Left ventricle myocardium superior (tissue), 1 donor: Measurements from ENCODE around the gene SLC16A13. TPM values are rescaled to one million over a fixed set of nuclear protein-coding genes. Genes with fewer than 3 reads are reported as not detected.

ENCODE experiments used
- ATAC-seq: fragments of 200-7000 bp; cut with Tn5 transposase; one replicate; pipeline ENCODE4 v1.9.1; 2020; ENCODE audit warnings: mild to moderate bottlenecking, moderate library complexity
- DNase-seq: peaks from one replicate; pipeline ENCODE4 v3.0.0-alpha.2; 2020
- intact Hi-C: fragments of 100-400 bp; cut with micrococcal nuclease; formaldehyde crosslinking; loops from one replicate; pipeline ENCODE4 v1.11.0; 2022
- total RNA-seq: library from RNA; stranded (reverse); fragmentation: NEBNext Ultra II Directional; extraction: Animal tissue kit (Norgen Biotek cat#: 25700); gene quantifications from one replicate; pipeline ENCODE4 v1.2.1, GENCODE V29; 2021
- donor health status: DM: no; HTN: yes; CAD: no; lungs with severe emphysema.

Gene SLC16A13
- total RNA-seq, 1 donor from 2014 or later: 1.2 TPM

DNA sequence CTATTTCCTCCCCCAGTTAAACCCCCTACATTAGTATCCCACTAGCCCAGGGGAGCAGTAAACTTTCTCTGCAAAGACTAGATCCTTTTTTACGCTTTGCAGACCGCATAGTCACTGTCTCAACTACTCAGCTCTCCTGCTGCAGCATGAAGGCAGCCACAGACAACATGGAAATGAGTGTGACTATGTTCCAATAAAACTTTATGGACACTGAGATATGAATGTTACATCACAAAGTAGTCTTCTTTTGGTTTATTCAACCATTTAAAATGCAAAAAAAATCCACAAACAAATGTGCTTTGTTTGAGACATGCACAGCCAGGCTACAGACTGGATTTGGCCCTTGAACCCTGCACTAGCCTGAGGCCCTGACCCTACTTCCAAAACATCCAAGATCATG, 25.3 kb upstream of the SLC16A13 start:
- ATAC-seq: no peak
- intact Hi-C loops: no loop called here
- DNase-seq: no peak

DNA sequence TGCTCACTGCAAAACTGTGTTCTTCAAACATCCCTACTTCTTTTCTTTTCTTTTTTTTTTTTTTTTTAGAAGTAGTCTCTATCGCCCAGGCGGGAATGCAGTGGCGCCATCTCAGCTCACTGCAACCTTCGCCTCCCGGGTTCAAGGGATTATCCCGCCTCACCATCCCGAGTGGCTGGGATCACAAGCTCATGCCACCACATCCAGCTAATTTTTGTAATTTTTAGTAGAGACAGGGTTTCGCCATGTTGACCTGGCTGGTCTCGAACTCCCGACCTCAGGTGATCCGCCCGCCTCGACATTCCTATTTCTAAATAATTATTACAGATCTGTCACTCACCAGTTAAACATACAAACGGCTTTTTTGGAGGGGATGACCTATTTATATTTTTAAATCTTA, 24.4 kb upstream of the SLC16A13 start:
- intact Hi-C loops: no loop called here
- ATAC-seq (no peak), DNase-seq (no peak)

DNA sequence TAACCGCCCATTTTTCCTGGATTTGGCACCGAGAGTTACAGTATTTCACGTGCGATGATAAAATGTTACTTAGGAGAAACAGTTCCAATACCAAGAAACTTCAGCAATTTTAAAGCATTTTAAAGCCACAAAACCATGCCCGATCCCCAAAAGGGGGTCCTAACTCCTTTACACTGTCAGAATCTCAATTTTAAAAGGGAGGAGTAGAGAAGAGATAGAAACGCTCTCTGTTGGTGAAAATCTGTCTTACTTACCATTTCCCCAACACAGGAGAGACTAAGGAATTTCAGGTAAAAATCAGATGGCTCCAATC, 23.9 kb upstream of the SLC16A13 start:
- DNase-seq (no peak), ATAC-seq (no peak)
- intact Hi-C loops: no loop called here

DNA sequence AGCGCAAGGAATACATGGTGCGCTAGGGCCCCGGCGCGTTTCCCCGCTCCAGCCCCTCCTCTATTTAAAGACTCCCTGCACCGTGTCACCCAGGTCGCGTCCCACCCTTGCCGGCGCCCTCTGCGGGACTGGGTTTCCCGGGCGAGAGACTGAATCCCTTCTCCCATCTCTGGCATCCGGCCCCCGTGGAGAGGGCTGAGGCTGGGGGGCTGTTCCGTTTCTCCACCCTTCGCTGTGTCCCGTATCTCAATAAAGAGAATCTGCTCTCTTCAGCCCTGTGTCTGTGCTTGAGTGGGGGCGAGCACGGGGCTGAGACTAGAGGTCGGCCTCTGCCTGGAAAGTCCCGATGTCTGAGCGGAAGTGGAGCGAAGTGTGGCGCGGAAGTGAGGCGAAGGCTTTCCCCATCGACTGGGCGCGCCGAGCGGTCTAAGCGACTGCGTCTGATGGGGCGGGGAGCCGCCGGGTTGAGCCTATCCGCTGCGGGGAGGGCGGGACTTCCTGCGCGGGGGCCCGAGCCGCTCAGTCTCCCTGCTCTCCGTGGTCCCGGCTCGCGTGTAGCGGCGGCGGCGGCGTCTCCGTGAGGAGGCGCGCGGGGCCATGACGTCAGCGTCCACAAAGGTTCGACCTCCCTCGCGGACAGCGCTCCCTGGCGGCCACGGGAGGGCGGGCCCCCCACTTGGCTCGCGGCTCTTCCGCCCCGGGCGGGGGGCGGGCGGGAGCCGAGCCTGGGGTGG, 21.4 kb upstream of the SLC16A13 start:
- DNase-seq (peak; percentile 99), ATAC-seq (peak; percentile 89)
- intact Hi-C loops: no loop called here

DNA sequence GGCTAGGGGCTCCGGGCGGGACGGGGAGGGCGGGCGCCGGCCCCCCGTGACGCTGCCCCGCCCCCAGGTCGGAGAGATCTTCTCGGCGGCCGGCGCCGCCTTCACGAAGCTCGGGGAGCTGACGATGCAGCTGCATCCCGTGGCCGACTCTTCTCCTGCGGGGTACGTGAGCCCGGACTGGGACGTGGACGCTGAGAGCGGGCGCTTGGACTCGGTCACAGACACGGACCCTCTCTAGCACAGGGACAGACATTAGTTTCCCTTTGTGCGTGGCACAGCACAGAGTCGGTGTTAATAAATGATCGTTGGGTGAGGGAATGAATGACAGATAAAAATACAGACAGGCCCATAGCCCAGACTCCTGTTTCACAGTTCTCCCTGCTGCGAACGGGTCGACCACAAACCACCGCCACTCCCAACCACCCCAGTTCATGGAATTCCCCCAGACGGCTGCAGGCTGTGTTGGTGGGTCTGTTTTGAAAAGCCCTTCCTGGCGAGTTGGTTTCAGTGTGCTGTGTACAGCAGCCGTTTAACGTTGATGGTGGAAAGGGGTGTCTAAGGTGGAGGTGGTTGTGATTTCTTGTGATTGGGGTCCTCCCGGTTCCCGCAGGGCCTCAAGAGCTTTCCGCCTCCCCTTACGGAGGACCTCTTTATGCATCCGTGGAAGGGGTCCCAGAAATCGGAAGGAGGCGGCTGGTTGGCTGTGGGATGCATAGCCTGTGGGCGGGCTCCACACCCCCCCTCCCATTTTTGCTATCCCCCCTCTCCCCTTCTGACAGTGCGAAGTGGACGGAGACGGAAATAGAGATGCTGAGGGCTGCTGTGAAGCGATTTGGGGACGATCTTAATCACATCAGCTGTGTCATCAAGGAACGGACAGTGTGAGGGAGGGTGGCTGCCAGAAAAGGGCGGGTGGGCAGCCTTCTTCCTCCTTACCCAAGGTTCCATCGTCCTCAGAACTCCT, 20.5 kb upstream of the SLC16A13 start:
- ATAC-seq: no peak
- intact Hi-C loops: no loop called here
- DNase-seq: no peak

DNA sequence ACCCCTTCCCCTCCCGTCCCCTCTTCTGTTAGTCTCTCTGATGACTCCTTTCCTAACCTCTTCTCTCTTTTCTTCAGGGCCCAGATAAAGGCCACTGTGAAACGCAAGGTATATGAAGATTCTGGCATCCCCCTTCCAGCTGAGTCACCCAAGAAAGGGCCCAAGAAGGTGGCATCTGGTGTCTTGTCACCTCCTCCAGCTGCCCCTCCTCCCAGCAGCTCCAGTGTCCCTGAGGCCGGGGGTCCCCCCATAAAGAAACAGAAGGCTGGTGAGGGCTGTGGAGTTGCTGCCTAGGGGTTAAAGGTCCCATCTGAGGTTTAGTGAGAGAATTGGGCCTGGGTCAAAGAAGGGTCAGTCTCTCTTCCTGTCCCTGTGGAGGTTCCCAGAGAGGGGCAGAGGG, 19.4 kb upstream of the SLC16A13 start:
- intact Hi-C loops: no loop called here
- no peak for DNase-seq
- no peak for ATAC-seq

DNA sequence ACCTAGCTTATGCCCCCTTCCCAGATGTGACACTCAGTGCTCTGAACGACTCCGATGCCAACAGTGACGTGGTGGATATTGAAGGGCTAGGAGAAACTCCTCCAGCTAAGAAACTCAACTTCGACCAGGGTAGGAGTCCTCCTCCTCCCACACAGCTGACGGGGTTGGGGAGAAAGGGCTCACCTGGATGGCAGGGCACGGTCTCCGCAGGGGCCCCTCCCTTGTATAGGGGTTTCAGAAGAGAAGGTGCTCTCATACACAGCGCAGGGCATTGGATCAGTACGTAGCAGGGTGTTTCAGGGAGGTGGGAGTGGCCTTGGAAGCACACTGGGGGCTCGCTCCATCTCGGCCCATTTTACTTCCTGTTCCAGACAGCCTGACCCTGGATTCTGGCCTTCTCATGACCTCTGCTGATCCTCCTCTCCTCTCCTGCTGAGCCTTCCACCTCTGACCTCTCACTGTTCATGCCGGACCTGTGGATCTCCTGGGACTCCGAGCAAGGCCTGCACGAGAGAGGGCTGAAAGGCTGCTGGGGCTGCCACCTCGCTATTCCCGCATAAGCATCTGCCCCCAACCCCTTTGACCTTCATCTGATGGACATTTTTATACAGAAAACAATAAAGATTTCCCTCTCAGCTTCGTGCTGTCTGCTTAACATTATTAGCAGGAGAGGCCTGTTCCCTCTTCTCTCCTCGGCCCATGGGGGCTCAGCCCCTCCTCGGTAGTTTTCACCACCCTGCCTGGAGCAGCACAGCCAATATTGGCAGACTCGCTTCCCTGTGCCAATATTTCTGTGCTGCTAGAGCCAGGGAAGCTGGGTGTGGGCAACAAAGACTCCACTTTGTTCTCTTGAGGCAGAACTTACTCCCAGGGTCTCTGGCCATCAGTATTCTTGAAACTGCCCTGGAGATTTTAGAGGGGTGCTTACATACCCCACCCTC, 18.7 kb upstream of the SLC16A13 start:
- ATAC-seq (no peak), DNase-seq (no peak)
- intact Hi-C loops: no loop called here

DNA sequence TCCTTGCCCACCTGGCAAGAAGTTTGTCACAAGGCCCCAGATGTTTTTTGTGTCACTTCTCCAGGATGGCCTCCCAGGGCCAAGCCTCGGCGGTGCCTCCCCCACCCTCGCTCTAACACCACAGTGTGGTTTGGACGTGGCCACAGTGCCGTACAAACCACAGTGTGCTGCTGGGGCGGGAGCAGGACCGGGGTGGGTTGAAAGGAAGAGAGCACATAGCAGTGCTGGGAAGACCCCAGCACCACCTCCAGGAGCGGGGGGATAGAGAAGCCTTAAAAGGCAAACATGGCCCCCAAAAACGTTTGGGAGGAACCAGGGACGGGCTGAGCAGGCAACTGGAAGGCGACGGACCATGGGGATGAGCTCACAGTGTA, 18.0 kb upstream of the SLC16A13 start:
- ATAC-seq: no peak
- DNase-seq: no peak
- intact Hi-C loops: no loop called here

DNA sequence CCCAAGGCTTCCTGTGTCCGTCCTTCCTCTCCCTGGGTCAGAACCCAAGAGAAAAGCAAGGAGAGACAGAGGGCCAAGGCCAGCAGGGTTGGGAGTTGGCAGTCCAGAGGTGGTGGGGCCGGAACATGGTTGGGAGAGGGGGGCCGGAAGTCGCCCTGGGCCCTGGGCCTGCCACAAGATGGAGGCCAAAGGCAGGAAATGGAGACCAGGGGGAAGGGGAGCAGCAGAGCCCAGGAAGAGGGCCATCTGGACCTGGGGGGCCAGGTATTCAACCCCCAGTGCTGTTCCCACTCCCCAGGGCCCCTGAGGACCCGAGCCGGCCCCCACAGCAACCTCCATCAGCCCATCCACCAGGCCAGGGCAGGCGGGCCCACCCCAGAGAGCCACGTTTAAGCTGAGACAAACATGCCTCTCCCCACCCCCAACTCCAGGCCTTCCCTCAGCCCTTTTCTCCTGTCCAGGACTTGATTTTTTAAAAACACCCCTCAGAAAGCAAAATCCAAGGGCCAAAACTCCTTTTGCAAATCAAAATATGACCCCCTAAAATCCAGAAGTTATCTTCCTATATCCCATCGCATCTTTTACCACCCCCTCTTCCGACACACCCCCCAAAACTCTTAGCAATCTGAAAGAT, 17.4 kb upstream of the SLC16A13 start:
- ATAC-seq (no peak), DNase-seq (peak; percentile 76)
- intact Hi-C loops: no loop called here

DNA sequence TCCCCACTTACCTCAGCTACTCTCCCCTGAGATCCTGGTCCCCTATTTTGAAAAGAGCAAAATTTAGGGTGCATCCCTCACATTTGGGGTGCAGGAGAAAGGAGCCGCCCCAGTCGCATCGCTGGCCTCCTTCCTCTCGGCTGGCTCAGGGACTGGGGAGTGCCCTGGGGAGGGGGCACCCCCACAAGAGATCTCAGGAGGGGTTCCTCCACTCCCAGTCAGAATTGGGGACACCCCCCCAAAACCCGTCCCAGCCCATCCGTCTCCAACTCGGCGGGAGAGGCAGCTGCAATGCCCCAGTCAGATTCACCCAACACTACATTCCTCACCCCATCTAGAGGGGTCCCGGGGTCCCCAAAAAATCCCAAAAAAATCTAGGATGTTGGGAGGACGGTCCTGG, 16.4 kb upstream of the SLC16A13 start:
- intact Hi-C loops: no loop called here
- ATAC-seq (no peak), DNase-seq (no peak)

DNA sequence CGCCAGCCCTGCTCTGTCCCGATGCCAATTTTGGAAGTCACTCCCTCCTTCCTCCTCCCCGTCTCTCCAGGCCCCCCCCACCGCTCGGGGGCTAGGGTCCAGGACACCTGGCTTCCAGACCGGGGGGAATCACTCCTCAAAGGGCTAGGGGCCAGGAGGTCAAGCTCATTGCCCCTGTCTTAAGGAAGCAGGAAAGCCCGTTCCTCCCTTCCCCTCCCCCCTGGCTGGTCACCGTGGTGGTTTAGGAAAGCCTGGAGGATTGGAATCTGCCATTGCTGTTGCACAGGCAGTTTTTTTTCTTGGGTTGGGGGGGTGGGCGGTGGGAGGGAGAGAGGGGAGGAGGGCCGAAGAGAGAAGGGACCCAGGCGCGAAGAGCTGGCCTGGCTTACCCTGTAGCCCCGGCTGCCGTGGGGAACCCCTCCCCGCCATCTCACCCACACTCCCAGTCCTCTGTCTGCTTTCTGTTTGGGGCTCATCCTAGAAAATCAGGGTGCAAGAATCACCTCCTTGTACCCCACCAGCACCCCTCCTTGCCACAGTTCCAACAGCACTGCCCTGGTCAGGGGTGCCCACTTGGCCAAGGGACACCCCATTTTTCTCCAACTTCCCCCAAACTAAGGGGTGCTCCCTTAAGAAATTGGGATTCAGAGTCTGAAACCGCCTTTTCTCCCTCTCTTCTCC, 15.8 kb upstream of the SLC16A13 start:
- intact Hi-C loops: no loop called here
- DNase-seq (peak; percentile 65), ATAC-seq (no peak)

DNA sequence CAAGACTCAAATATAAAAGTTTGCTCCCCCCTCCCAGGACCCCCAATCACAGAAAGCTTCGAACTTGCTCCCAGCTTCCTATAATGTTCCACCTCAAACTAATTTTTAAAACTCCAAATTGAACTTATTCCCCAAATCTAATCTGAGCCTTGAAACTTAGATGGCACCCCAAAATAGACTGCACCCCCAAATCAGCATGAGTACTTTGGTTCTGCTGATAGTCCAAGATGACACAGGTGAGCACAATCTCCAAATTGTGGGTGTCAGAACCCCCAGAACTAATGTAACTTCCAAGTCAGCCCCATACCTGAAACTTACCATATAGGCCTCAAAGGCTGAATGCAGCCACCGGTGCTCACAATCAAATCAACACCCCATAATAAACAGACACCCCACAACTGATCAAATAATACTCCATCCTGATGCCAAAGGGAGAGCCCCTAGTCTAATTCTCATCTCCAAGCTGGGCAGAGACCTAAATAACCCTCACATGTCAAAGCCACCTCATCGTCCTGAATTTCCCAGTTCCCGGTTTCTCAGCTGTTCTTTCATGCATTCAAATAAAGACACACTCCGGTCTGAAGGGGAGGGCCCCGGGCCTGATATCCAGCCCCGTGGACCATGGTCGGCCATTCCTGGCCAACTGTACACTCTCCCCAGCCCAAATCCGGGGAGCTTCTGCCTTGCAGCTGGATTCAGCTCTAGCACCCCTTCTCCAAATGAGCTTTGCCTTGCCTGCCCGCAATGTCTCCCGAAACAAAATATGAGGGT, 14.7 kb upstream of the SLC16A13 start:
- ATAC-seq: no peak
- intact Hi-C loops: no loop called here
- DNase-seq: no peak

DNA sequence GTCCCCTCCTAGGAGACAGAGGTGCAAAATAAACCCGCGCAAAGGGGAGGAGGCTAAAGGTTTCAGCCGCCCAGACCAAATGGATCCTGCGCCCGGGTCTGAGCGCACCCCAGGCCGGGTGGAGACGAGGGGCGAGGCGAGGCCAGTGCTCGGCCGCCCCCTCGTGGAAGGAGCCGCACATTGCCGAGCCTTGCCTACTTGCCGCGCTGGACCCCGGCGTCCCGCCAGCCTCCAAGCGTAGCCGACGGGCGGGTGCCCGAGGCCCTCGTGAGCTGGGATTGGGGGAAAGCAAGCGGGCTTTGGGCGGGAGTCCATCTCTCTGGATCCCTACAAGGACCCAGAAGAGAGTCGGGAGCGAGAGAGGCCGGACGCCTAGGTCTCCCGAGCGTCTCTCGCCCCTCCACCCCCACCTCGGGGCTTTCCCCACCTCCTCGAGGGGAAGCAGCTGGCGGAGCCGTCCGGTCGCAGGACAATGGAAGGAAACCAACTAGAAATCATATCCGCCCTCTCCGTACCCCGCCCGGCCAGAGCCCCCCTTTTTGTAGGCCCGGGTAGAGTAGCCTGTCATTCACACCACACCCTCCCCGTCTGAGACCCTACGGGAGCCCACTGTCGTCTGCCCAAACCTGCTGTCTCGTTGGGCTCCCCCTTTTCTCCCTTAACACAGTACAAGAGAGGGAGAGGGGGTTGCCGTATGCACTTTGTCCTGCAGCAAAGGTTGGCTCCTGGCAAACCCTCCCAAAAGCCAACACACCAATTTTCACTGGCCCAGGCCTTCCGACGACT, 13.6 kb upstream of the SLC16A13 start:
- DNase-seq (peak; percentile 91), ATAC-seq (peak; percentile 66)
- intact Hi-C loops: no loop called here

DNA sequence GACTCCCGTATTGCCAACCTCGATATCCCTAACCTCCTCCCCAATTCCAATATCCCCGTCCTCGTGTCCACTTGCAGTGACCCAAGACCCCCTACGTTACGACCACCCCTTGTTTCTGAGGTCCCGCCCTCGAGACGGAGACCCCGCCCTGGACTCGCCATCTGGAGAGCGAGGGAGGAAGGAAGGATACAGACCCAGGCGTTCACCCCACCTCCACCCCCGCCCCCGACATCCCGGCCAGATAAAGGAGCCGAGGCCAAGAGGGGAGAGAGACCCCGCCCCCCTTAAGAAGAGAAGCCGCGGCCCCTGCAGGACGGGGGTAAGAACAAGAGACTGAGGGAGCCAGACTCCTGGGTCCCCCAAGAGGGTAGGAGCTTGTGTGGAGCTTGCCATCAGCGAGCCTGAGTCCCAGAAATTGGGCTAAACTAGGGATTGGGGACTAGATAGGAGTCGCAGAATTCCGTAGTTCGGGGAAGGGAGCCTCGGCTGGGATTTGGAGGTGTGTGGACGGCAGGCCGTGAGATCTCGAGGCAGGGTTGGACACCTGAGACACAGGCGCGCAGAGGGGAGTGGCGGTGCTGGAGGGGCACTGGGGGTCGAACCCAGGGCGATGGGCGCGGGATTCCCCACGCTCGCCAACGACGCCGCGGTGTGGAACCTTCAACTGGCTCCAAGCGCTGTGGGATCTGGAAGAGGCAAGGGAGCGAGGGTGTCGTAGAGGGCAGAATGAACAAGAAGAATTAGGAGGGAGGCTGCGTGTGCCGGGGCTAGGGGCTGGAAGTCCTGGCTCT, 12.8 kb upstream of the SLC16A13 start, which contains the start of gene BCL6B:
TSS of gene BCL6B (plus strand) at position 270 of the 791 bp plus-strand sequence. CDS start 622 bp downstream, outside the sequence.
- ATAC-seq (peak; percentile 27), DNase-seq (peak; percentile 52)
- intact Hi-C loops: no loop called here

DNA sequence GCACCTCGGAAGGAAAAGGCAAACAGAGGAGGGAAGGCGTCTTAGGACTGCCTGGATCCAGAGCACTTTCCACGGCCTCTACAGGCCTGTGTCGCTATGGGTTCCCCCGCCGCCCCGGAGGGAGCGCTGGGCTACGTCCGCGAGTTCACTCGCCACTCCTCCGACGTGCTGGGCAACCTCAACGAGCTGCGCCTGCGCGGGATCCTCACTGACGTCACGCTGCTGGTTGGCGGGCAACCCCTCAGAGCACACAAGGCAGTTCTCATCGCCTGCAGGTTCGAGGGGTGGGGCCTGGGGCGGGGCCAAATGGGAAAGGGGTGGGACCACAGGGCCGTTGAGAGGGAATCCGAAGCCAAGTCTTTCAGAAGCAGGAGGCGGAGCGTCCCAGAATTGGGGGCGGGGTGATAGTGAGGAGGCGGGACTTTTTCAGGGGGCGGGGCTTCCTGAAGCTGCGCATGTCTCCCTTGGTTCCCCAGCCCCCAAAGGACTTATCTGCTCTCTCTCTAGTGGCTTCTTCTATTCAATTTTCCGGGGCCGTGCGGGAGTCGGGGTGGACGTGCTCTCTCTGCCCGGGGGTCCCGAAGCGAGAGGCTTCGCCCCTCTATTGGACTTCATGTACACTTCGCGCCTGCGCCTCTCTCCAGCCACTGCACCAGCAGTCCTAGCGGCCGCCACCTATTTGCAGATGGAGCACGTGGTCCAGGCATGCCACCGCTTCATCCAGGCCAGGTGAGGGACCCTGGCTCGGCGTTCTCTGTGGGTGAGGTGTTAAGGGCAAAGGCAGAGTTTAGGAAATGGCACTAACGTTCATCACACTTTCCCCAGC, 12.0 kb upstream of the SLC16A13 start:
- intact Hi-C loops: no loop called here
- ATAC-seq (peak; percentile 56), DNase-seq (peak; percentile 94)
